ENCODE data around the gene DMXL1. TPM values are rescaled to one million over a fixed set of nuclear protein-coding genes. Genes with fewer than 3 reads are reported as not detected.

DMXL1 gene
- total and polyA plus RNA-seq, 2 experiments from 2014 or later: 12.0 to 32.4 TPM

DNA sequence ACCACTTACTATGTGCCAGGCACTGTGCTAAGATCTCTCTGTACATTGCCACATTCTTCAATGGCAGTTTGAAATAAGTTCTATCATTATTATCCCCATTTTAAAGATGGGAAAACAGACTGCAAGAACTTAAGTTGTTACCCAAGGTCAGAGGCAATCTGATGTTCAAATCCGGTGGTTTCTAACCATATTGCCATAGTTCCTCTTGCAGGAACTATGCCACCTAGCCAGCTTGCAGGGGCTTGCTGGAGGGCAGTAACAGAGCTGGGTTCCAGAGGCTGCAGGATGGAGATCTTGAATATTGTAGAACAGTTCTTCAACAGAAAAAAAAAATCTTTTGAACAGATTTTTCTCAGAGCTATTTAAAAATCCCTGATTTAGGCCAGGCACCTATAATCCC lies 213.1 kb downstream of the DMXL1 start:
- peaks cover 31% of the 10 kb centered on the region for H3K4me1 ChIP-seq (ENCODE audit: insufficient read depth)
- in situ Hi-C loops (cut with MboI): no loop called here
- no peaks in the 10 kb centered on the region for H3K79me2 ChIP-seq (ENCODE audit: insufficient read depth)
- H3K4me2 ChIP-seq (ENCODE audit: unreplicated experiment): no peak overlapping the region
- H3K9me2 ChIP-seq (ENCODE audit: insufficient read depth): no peaks in the 10 kb centered on the region
- no peak overlapping the region for H2AFZ ChIP-seq
- H3K27ac ChIP-seq: no peak overlapping the region
- no peak for DNase-seq
- no peak overlapping the region for H3K9ac ChIP-seq
- peaks cover 15% of the 10 kb centered on the region; the same call in 1 of the 2 replicates for H3F3A ChIP-seq (ENCODE audit: insufficient read depth)
- no peaks in the 10 kb centered on the region for H3K9me3 ChIP-seq (ENCODE audit: low read depth)
- H3K4me3 ChIP-seq: no peak overlapping the region
- 100% methylated on average over 1 of the region's 1 CpG for WGBS, 2 experiments (ENCODE audit: low coverage in 1 of 2, low lambda C conversion rate in 2 of 2, missing lambda C conversion rate in 2 of 2)
- no peaks in the 10 kb centered on the region for H3K36me3 ChIP-seq (ENCODE audit: low read depth)
- H4K20me1 ChIP-seq (ENCODE audit: insufficient read depth): no peaks in the 10 kb centered on the region
- TF ChIP-seq EZH2 (IDR thresholded peaks at IDR 0.05; ENCODE audit: insufficient read depth, poor library complexity, severe bottlenecking) (no peak), EZH2phosphoT487 (IDR thresholded peaks at IDR 0.05; ENCODE audit: insufficient read depth, low read depth) (no peak)
- no peaks in the 10 kb centered on the region for H3K27me3 ChIP-seq (replicated peaks; ENCODE audit: insufficient read depth)

DNA sequence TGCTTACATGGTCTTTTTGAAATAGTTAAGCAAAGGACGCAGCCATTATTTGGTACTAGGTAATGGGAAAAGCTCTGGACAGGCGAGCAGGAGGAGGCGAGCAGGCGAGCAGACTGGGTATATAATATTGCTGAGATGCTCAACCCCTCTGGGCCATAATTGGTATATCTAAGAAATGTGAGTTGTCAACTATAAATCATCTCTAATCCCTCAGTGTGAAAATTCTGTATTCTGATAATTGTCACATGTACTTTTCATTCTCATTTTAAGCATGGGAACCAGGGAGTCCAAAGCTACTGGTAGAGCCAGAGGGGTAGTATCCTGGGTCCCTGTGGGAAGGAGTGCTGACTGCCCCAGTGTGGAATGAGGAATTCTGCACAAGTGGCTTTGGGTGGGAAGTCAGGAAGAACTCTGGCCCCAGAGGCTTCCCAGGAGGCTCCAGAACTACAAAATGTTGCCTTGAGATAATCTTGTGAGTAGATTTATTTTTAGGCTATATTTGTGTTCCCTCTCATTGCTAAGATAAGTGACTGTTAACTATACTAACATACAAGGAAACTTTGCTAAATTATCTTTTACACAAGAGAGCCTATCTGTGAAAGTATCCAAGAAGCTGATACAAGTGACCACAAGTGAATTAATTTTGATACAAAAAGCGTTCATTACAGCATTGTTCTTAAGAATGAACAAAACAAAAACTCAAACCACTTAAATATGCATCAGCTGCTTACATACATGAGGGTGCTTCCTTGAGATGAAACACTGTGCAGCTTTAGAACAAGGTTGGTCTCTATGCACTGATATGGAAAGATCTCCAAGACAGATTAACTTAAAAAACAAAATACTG lies 214.4 kb downstream of the DMXL1 start:
- Histone ChIP-seq H3K79me2 (ENCODE audit: insufficient read depth) (no peaks in the 10 kb centered on the region), H3K4me2 (ENCODE audit: unreplicated experiment) (no peak overlapping the region)

GRCh38 chr5:119286511-119287488 lies 215.9 kb downstream of the DMXL1 start:
- Histone ChIP-seq H4K20me1 (ENCODE audit: insufficient read depth) (no peaks in the 10 kb centered on the region), H3K9me3 (ENCODE audit: low read depth) (no peaks in the 10 kb centered on the region), H3K36me3 (ENCODE audit: low read depth) (no peaks in the 10 kb centered on the region), H3K4me3 (no peak overlapping the region), H3K27me3 (replicated peaks; ENCODE audit: insufficient read depth) (no peaks in the 10 kb centered on the region), H3K4me2 (ENCODE audit: unreplicated experiment) (peak overlapping the region; percentile 24), H3K9ac (no peak overlapping the region), H3F3A (ENCODE audit: insufficient read depth) (peaks cover 15% of the 10 kb centered on the region; the same call in 1 of the 2 replicates), H3K79me2 (ENCODE audit: insufficient read depth) (no peaks in the 10 kb centered on the region), H3K9me2 (ENCODE audit: insufficient read depth) (no peaks in the 10 kb centered on the region), H2AFZ (no peak overlapping the region), H3K4me1 (ENCODE audit: insufficient read depth) (peaks cover 31% of the 10 kb centered on the region), H3K27ac (no peak overlapping the region)
- DNase-seq: no peak
- no peak for TF ChIP-seq EZH2 (IDR thresholded peaks at IDR 0.05; ENCODE audit: insufficient read depth, poor library complexity, severe bottlenecking)
- TF ChIP-seq EZH2phosphoT487 (IDR thresholded peaks at IDR 0.05; ENCODE audit: insufficient read depth, low read depth): no peak
- in situ Hi-C loops (cut with MboI): no loop called here
- WGBS, 2 experiments (ENCODE audit: low coverage in 1 of 2, low lambda C conversion rate in 2 of 2, missing lambda C conversion rate in 2 of 2): 92 to 94% methylated on average over 8 of the region's 8 CpGs

More for the DNA sequence above, 214.4 kb downstream of the DMXL1 start:
- Histone ChIP-seq H3K9me2 (ENCODE audit: insufficient read depth) (no peaks in the 10 kb centered on the region), H3K4me3 (no peak overlapping the region), H3K9me3 (ENCODE audit: low read depth) (no peaks in the 10 kb centered on the region), H3K27ac (no peak overlapping the region), H2AFZ (no peak overlapping the region; the same call in 1 of the 2 replicates), H3K9ac (no peak overlapping the region), H3K36me3 (ENCODE audit: low read depth) (no peaks in the 10 kb centered on the region), H3K4me1 (ENCODE audit: insufficient read depth) (peaks cover 31% of the 10 kb centered on the region), H3K27me3 (replicated peaks; ENCODE audit: insufficient read depth) (no peaks in the 10 kb centered on the region), H4K20me1 (ENCODE audit: insufficient read depth) (no peaks in the 10 kb centered on the region), H3F3A (ENCODE audit: insufficient read depth) (peaks cover 15% of the 10 kb centered on the region; the same call in 1 of the 2 replicates)
- WGBS, 2 experiments (ENCODE audit: low coverage in 1 of 2, low lambda C conversion rate in 2 of 2, missing lambda C conversion rate in 2 of 2): 90 to 91% methylated on average over 5 of the region's 5 CpGs
- in situ Hi-C loops (cut with MboI): no loop called here
- TF ChIP-seq EZH2phosphoT487 (IDR thresholded peaks at IDR 0.05; ENCODE audit: insufficient read depth, low read depth) (no peak), EZH2 (IDR thresholded peaks at IDR 0.05; ENCODE audit: insufficient read depth, poor library complexity, severe bottlenecking) (no peak)
- peak; percentile 42 for DNase-seq

GRCh38 chr5:119287547-119288111 lies 216.7 kb downstream of the DMXL1 start:
- Histone ChIP-seq H2AFZ (no peak overlapping the region), H3K9ac (no peak overlapping the region), H3K27ac (no peak overlapping the region), H3K79me2 (ENCODE audit: insufficient read depth) (no peaks in the 10 kb centered on the region), H3K4me2 (ENCODE audit: unreplicated experiment) (peak overlapping the region; percentile 24), H3F3A (ENCODE audit: insufficient read depth) (peaks cover 15% of the 10 kb centered on the region; the same call in 1 of the 2 replicates), H3K9me3 (ENCODE audit: low read depth) (no peaks in the 10 kb centered on the region), H4K20me1 (ENCODE audit: insufficient read depth) (no peaks in the 10 kb centered on the region), H3K36me3 (ENCODE audit: low read depth) (no peaks in the 10 kb centered on the region), H3K4me3 (no peak overlapping the region), H3K4me1 (ENCODE audit: insufficient read depth) (peaks cover 31% of the 10 kb centered on the region), H3K9me2 (ENCODE audit: insufficient read depth) (no peaks in the 10 kb centered on the region), H3K27me3 (replicated peaks; ENCODE audit: insufficient read depth) (no peaks in the 10 kb centered on the region)
- WGBS, 2 experiments (ENCODE audit: low coverage in 1 of 2, low lambda C conversion rate in 2 of 2, missing lambda C conversion rate in 2 of 2): 20 to 21% methylated on average over 3 of the region's 3 CpGs
- TF ChIP-seq EZH2 (IDR thresholded peaks at IDR 0.05; ENCODE audit: insufficient read depth, poor library complexity, severe bottlenecking) (no peak), EZH2phosphoT487 (IDR thresholded peaks at IDR 0.05; ENCODE audit: insufficient read depth, low read depth) (no peak)
- in situ Hi-C loops (cut with MboI): no loop called here
- peak; percentile 27 for DNase-seq

Data from GM23248 (cell line).